Activated CD4-positive, alpha-beta T cell treated with anti-CD3 and anti-CD28 coated beads, Interleukin-2, amount 10 ng/mL, durations not matched to agents 7 days and 5 days (primary cell): ENCODE results near the gene PHLPP2. TPM values are rescaled to one million over a fixed set of nuclear protein-coding genes. Genes with fewer than 3 reads are reported as not detected.

ENCODE experiments used
- CTCF ChIA-PET: fragments of 350-600 bp; sonication (Branson Sonifier 250); formaldehyde crosslinking; loops from one replicate; lab custom pipeline; 2021; ENCODE audit warnings: antibody characterized with exemption; lab: Charles Lee
- POLR2A ChIA-PET: fragments of 350-600 bp; sonication (Branson Sonifier 250); formaldehyde crosslinking; loops from one replicate; lab custom pipeline; 2021; ENCODE audit warnings: antibody characterized with exemption; lab: Charles Lee
- DNase-seq: peaks from one replicate; pipeline ENCODE4 v3.0.0-alpha.2; 2020
- H3K27ac Mint-ChIP-seq: one replicate; pipeline ENCODE4 v1.8.0; 2021; ENCODE audit warnings: mild to moderate bottlenecking, moderate library complexity, mixed read lengths
- H3K27me3 Mint-ChIP-seq: one replicate; pipeline ENCODE4 v1.8.0; 2021; ENCODE audit warnings: mixed read lengths
- H3K36me3 Mint-ChIP-seq: one replicate; pipeline ENCODE4 v1.8.0; 2021; ENCODE audit warnings: low read depth, mixed read lengths
- H3K4me1 Mint-ChIP-seq: one replicate; pipeline ENCODE4 v1.8.0; 2021; ENCODE audit warnings: mixed read lengths
- H3K4me3 Mint-ChIP-seq: one replicate; pipeline ENCODE4 v1.8.0; 2021; ENCODE audit warnings: mild to moderate bottlenecking, moderate library complexity, mixed read lengths
- H3K9me3 Mint-ChIP-seq: one replicate; pipeline ENCODE4 v1.8.0; 2021; ENCODE audit warnings: mixed read lengths
- total RNA-seq, 2 experiments: library from RNA; stranded (reverse); gene quantifications; one replicate each; pipeline ENCODE4 v1.2.3, GENCODE V29; 2021

PHLPP2 gene
- total RNA-seq, 2 experiments from 2014 or later = 4.1 to 5.5 TPM

DNA sequence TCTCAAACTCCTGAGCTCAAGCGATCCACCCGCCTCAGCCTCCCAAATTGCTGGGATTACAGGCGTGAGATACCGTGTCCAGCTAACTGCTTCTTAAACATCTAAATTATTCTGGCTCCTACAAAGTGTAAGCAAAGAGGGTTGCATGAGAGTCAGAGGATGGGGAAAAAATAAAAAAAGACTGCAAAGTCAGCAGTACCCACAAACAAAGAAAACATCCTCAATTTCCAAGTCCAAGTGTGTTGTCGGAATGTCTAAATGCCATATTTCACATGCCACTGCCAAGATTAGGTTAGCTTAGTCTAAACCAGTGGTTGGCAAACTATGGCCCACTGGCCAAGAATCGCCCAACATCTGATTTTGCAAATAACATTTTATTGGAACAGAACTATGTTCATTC lies 13.0 kb upstream of the PHLPP2 start:
- CTCF ChIA-PET = no interaction called here
- H3K36me3 Mint-ChIP-seq = peaks cover 49% of the 10 kb centered on the region
- no peaks in the 10 kb centered on the region for H3K9me3 Mint-ChIP-seq

DNA sequence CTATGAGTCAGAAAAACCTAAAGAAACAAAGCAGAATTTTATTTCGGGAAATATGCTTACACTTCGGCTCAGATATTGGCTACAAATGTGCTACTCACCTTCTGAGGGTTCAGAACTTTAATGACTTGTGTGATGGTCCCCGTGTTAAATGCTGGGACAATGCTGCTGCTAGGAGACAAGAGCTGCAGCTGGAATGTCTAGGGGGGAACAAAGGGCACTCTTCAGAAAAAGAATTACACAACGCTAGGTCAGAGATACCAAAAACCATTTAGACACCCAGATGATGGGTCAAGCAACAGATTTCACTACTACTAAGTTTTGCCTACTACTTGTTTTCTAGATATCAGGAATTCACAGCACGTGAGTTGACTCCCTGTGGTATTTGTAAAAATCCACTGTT lies 10.0 kb upstream of the PHLPP2 start:
- ChIA-PET CTCF (no interaction called here), POLR2A (no interaction called here)
- no peak overlapping the region for H3K27ac Mint-ChIP-seq
- H3K9me3 Mint-ChIP-seq = no peaks in the 10 kb centered on the region
- peaks cover 59% of the 10 kb centered on the region for H3K36me3 Mint-ChIP-seq
- DNase-seq = no peak
- H3K4me1 Mint-ChIP-seq = no peaks in the 10 kb centered on the region
- H3K27me3 Mint-ChIP-seq = no peaks in the 10 kb centered on the region
- H3K4me3 Mint-ChIP-seq = no peak overlapping the region

More for the DNA sequence above, 13.0 kb upstream of the PHLPP2 start:
- DNase-seq = no peak
- Mint-ChIP-seq H3K27ac (no peak overlapping the region), H3K27me3 (no peaks in the 10 kb centered on the region), H3K4me3 (no peak overlapping the region), H3K4me1 (no peaks in the 10 kb centered on the region)
- POLR2A ChIA-PET = interaction anchor here (0.6 kb wide), 1 partner anchor 236 kb away, joined by 6 read pairs; no protein-coding TSS in a partner anchor

DNA sequence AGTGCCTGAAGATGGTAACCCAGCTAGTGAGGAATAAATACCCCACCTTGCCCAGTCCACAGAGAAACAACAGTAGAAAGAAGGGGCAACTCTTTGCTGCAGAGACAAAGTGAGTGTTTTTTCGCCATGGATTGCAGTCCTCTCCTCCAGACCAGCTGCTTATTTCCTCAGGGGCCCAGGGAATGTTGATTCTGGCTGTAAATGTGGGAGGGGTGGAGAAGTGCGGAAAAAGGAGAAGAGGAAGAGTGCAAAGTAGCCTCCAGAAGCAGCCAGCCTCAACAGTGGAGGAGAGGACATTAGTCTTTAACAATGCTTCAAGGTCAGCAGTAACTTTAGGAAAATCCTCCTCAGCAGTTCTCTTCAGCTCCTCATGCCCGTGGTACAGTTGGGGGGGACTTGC lies 8.1 kb upstream of the PHLPP2 start:
- no peaks in the 10 kb centered on the region for H3K27me3 Mint-ChIP-seq
- H3K9me3 Mint-ChIP-seq = no peaks in the 10 kb centered on the region
- ChIA-PET POLR2A (no interaction called here), CTCF (no interaction called here)
- H3K4me3 Mint-ChIP-seq = no peak overlapping the region
- H3K4me1 Mint-ChIP-seq = no peaks in the 10 kb centered on the region
- DNase-seq = no peak
- peaks cover 46% of the 10 kb centered on the region for H3K36me3 Mint-ChIP-seq
- H3K27ac Mint-ChIP-seq = no peak overlapping the region

DNA sequence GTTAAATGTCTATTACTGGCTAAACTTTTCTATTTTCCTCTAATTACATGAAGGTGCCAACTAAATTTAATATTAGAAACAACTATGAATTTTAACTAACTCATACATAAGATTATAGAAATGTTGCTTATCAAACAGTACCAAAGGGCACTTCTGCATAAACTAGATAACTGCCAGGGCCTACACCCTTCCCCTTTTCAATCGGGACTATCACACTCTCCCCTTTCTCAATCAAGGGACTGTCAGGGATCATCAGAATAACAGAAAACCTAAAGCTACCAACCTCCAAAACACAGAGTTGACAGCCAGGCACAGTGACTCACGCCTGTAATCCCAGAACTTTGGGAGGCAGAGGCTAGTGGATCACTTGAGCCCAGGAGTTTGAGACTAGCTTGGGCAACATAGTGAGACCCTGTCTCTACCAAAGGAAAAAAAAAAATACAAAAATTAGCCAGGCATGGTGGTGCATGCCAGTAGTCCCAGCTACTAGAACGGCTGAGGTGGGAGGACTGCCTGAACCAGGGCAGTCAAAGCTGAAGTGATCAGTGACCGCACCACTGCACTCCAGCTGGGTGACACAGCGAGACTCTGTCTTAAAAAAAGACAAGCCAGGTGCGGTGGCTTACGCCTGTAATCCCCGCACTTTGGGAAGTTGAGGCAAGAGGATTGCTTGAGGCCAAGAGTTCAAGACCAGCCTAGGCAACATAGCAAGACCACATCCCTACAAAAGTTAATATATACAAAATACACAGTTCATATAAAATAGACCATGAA lies 3.2 kb upstream of the PHLPP2 start:
- DNase-seq = no peak
- H3K27me3 Mint-ChIP-seq = peaks cover 12% of the 10 kb centered on the region
- H3K4me3 Mint-ChIP-seq = no peak overlapping the region
- H3K4me1 Mint-ChIP-seq = peaks cover 10% of the 10 kb centered on the region
- no peaks in the 10 kb centered on the region for H3K9me3 Mint-ChIP-seq
- H3K36me3 Mint-ChIP-seq = peaks cover 26% of the 10 kb centered on the region
- no peak overlapping the region for H3K27ac Mint-ChIP-seq
- ChIA-PET CTCF (interaction anchor here (0.6 to 1.2 kb wide), 2 partner anchors 42 to 93 kb away, joined by 3 read pairs; no protein-coding TSS in a partner anchor), POLR2A (no interaction called here)

DNA sequence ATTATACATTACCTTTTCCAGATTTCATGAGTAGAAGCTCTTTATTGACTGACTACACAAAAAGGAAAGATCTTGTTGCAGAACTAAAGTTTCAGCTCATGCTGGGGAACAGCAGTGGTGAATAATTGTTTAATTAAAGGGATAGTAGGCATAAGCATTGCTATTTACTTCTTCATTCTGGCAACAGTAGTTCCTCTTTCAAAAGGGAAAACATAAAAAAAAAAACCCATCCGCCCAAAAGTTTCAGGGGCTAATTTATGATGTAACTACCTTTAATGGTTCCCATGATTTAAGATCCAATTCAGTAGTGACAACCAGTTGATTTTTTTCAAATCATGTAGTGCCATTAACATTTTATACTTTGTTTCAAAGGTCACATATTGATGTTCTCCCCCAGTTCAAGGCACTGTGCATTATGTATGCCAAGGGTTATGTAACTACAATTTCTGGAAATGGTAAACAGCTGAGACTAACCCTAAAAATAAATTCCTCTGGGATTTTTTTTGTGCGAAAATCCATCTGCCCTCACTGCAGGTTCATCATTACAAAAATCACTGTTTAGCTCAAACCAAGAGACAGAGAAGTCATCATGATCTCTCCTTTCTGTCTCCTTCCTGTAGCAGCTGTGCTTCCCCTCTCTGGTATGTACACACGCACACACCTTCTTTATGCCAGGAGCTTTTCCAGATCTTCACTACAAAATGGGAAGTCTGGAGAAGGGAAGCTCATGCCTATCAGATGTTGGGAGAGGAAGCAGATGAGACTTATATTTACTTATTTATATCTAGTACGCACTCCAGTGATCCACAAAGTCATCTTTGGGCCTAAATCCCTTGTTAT lies 2.2 kb upstream of the PHLPP2 start:
- POLR2A ChIA-PET = no interaction called here
- no peak overlapping the region for H3K27ac Mint-ChIP-seq
- no peak overlapping the region for H3K4me3 Mint-ChIP-seq

DNA sequence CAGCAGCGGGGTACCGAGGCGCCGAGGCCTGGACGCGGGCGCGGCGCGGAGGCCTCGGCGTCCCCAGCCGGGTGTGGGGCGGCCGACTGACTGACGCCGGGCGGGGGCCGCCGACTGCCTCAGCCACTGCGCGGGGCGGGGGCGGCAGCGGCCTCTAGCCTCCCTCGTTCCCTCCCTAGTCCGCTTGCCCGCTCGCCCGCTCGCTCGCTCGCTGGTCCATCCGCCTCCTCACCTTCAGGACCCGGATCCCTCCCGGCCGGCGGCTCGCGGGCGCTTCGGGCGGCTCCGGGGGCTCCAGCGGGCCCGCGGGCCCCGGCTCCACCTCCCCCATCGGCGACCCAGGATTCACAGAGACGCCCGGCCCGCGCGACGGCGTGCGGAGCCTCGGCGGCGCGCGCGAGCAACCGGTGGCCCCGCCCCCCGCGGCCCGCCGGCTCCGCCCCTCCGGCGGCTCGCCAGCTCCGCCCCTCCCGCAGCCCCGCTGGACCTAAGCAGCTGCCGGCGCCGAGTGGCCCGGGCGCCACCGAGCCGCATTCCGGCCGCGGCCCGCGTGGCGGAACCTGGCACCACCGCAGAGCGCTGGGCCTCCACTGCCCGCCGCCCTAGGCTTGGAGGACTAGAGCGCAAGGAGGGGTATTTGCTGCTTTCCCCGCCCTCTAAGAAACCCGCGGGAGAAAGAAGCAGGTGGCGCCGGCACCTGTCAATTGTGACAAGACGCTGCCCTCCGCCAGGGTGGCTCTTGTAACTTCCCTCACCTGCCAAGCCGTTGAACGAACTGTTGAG lies 773 bp downstream of the PHLPP2 start:
- CTCF ChIA-PET = interaction anchor here (0.6 kb wide), 1 partner anchor 158 kb away, joined by 3 read pairs; no protein-coding TSS in a partner anchor
- Mint-ChIP-seq H3K27ac (peak overlapping the region; percentile 12), H3K36me3 (no peaks in the 10 kb centered on the region), H3K27me3 (peaks cover 12% of the 10 kb centered on the region), H3K9me3 (no peaks in the 10 kb centered on the region), H3K4me1 (peaks cover 20% of the 10 kb centered on the region), H3K4me3 (peak overlapping the region; percentile 68)
- POLR2A ChIA-PET = no interaction called here
- peak; percentile 75 for DNase-seq

More for the DNA sequence above, 2.2 kb upstream of the PHLPP2 start:
- Mint-ChIP-seq H3K27me3 (peaks cover 12% of the 10 kb centered on the region), H3K36me3 (peaks cover 16% of the 10 kb centered on the region), H3K9me3 (no peaks in the 10 kb centered on the region), H3K4me1 (peaks cover 18% of the 10 kb centered on the region)
- CTCF ChIA-PET = interaction anchor here (0.6 to 1.7 kb wide), 4 partner anchors 16 to 236 kb away, joined by 3 to 4 read pairs (median 3); no protein-coding TSS in a partner anchor
- DNase-seq = no peak

DNA sequence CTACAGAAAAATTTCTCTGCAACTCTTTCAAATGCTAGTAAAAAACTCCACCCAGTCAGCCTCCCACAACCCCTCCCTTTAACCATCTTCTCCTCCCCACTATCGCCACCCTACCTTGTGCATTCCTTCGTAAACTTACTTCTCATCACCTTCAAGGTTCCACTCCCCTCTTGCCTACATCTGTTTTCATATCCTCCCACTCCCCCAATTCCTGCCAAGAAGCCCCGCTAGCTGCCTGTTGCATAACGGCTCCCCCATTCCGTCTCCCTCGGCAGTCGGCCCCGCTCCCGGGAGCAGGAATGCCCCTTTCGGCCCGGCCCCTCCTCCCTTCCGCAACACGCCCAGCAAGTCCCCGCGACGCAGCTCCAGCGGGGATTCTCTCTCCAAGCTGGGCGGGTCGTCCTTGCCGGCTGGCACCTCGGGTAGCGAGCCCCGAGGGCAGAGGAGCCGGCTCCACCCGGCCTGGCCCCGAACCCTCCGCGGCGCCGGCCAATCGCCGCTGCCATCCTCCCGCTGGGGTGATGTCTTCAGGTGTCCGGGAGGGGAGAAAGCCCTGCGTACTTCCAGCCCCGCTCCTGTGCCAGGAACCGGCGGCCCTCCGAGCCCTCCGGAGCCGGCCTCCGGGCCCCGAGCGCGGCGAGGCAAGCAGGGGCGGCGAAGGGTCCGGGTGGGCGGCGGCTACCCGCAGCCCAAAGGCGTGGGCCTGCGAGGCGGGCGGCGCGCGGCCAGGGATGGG lies 1.5 kb downstream of the PHLPP2 start:
- CTCF ChIA-PET = no interaction called here
- H3K4me1 Mint-ChIP-seq = peaks cover 20% of the 10 kb centered on the region
- H3K36me3 Mint-ChIP-seq = no peaks in the 10 kb centered on the region
- POLR2A ChIA-PET = no interaction called here
- no peaks in the 10 kb centered on the region for H3K9me3 Mint-ChIP-seq
- DNase-seq = peak; percentile 50
- H3K4me3 Mint-ChIP-seq = peak overlapping the region; percentile 92
- H3K27ac Mint-ChIP-seq = peak overlapping the region; percentile 90
- peaks cover 12% of the 10 kb centered on the region for H3K27me3 Mint-ChIP-seq

DNA sequence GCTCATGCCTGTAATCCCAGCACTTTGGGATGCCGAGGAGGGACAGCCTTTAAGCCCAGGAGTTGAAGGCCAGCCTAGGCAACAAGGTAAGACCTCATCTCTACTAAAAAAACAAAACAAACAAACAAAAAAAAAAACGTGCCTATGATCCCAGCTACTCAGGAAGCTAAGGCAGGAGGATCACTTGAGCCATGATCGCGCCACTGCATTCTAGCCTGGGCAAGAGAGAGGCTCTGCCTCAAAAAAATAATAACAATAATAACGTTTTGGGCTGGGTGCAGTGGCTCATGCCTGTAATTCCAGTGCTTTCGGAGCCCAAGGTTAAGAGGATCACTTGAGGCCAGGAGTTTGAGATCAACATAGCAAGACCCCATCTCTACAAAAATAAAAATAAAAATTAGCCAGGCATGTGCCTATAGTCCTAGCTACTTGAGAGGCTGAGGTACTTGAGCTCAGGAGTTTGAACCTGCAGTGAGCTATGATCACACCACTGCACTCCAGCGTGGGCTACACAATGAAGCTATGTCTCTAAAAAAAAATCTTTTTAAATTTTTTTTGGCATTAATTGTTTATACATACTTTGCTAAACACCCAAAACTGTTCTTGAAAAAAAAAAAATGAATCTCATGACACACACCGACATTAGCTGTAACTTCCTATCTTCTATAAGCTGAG lies 3.3 kb downstream of the PHLPP2 start:
- Mint-ChIP-seq H3K4me3 (no peak overlapping the region), H3K27me3 (peaks cover 12% of the 10 kb centered on the region), H3K9me3 (no peaks in the 10 kb centered on the region), H3K36me3 (no peaks in the 10 kb centered on the region), H3K4me1 (peaks cover 20% of the 10 kb centered on the region), H3K27ac (no peak overlapping the region)
- ChIA-PET POLR2A (no interaction called here), CTCF (interaction anchor here (0.7 to 1.2 kb wide), 3 partner anchors 32 to 163 kb away, joined by 3 to 5 read pairs (median 4); partner anchors contain the start of gene ZNF821)
- no peak for DNase-seq

DNA sequence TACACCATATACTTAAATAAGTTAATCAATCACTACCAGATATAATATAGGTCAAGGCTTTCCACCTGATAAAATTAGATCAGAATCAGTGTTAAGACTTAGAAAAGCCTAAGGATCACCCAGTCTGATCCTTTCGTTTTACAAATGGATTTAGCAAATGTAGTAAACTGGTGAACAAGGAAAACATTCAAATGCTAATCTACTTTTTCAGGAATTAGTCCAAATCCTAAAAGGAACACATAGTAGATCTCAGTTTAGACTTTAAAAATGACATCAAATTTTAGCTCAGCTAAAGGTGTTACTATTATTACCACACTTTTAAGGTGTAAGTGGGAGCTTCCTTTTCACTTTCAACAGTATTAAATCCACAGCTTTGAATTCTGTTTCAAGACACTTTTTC lies 12.0 kb downstream of the PHLPP2 start:
- Mint-ChIP-seq H3K9me3 (no peaks in the 10 kb centered on the region), H3K4me1 (peaks cover 7% of the 10 kb centered on the region), H3K27me3 (no peaks in the 10 kb centered on the region), H3K27ac (no peak overlapping the region), H3K36me3 (no peaks in the 10 kb centered on the region), H3K4me3 (no peak overlapping the region)
- DNase-seq = no peak
- ChIA-PET CTCF (interaction anchor here (0.7 kb wide), 1 partner anchor 249 kb away, joined by 5 read pairs; no protein-coding TSS in a partner anchor), POLR2A (no interaction called here)

DNA sequence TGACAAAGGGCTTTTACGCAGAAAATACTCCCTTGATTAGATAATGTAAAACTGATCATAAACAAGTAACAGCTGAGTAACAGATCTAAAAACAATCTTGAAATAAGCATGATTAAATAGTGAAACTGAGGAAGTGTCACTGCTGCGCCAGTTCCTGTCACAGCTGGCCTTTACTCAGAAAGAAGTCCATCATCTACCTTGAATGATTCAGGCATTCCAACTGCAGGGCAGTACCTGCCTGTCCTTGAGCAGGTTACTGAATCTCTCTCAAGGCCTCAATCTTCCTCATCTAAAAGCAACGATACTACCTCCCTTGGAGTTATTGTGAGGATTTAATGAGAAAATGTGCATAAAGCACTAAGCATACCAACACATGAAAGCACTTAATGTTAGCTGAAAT lies 12.7 kb downstream of the PHLPP2 start:
- no peak for DNase-seq
- no peaks in the 10 kb centered on the region for H3K9me3 Mint-ChIP-seq
- H3K36me3 Mint-ChIP-seq = no peaks in the 10 kb centered on the region
- ChIA-PET POLR2A (no interaction called here), CTCF (no interaction called here)
- peaks cover 7% of the 10 kb centered on the region for H3K4me1 Mint-ChIP-seq
- no peak overlapping the region for H3K4me3 Mint-ChIP-seq
- H3K27ac Mint-ChIP-seq = no peak overlapping the region
- H3K27me3 Mint-ChIP-seq = no peaks in the 10 kb centered on the region

DNA sequence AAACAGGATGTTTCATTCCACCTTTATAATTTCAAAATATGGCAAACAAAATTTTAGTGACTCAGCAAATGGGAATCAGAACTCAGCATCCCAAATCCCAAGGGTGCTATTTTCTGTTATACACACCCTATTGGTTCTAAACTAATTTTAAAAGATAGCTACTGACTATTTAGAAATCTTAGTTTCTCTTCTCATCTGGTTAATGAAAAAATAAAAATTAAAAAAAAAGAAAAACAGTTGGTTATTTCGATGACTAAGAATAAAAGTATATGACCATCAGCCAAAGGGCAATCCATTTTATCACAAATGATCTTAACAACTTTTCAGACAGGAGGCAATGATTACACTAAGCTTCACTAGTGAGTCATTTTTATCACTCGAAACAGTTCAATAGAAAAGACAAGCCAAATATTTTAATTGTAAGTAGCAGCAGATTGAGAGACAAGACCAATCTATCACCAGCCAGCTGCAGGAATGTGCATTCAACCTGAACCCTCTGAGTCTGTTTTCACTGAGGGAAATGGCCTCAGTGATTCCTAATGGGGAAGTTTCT lies 15.2 kb downstream of the PHLPP2 start:
- Mint-ChIP-seq H3K36me3 (no peaks in the 10 kb centered on the region), H3K27ac (no peak overlapping the region), H3K9me3 (no peaks in the 10 kb centered on the region), H3K27me3 (no peaks in the 10 kb centered on the region), H3K4me1 (peaks cover 2% of the 10 kb centered on the region), H3K4me3 (no peak overlapping the region)
- ChIA-PET CTCF (no interaction called here), POLR2A (no interaction called here)
- no peak for DNase-seq
